Caco-2 (cell line): Measurements from ENCODE around the gene SYT7. TPM values are rescaled to one million over a fixed set of nuclear protein-coding genes. Genes with fewer than 3 reads are reported as not detected.
"Not testable (repeated sequence)": the region's sequence is repeated elsewhere in the genome, so short reads cannot be mapped to it uniquely, and the experiment has no call there.

Experiments used
- BruUV-seq: library from RNA; stranded (reverse); fragments of 400-500 nt; replicated peaks from 2 replicates; lab custom pipeline; 2021; lab: Mats Ljungman, UMichigan
- CTCF ChIA-PET: fragments of 300-600 bp; sonication (Branson Sonifier 250); formaldehyde crosslinking; loops from one replicate; lab custom pipeline; 2022; ENCODE audit warnings: antibody characterized with exemption; lab: Charles Lee
- POLR2A ChIA-PET: fragments of 300-600 bp; sonication (Branson Sonifier 250); formaldehyde crosslinking; loops from one replicate; lab custom pipeline; 2022; ENCODE audit warnings: antibody characterized with exemption; lab: Charles Lee
- DNase-seq, 2 experiments: peaks; one replicate each; pipeline versions ENCODE4 v3.0.0 to v3.0.0-alpha.2; 2020 to 2022
- H3K27me3 ChIP-seq: replicated peaks from 2 replicates; pipeline ENCODE4 v1.6.0; 2011; ENCODE audit warnings: low read length; ENCODE audit not compliant: control insufficient read depth, insufficient read depth
- H3K36me3 ChIP-seq: 2 replicates; pipeline ENCODE4 v1.5.1; 2011; ENCODE audit warnings: low read length; ENCODE audit not compliant: control insufficient read depth, insufficient read depth
- H3K4me1 ChIP-seq: fragments of 250-450 bp; sonication (Bioruptor Pico); 2 replicates; pipeline ENCODE4 v1.5.1; 2020; ENCODE audit warnings: mild to moderate bottlenecking
- H3K4me3 ChIP-seq: 2 replicates; pipeline ENCODE4 v1.5.1; 2011; ENCODE audit warnings: low read depth, mild to moderate bottlenecking, control low read depth, low read length
- H3K9me3 ChIP-seq: fragments of 250-450 bp; sonication (Bioruptor Pico); 2 replicates; pipeline ENCODE4 v1.5.1; 2020; ENCODE audit warnings: mild to moderate bottlenecking, moderate library complexity
- H3K27ac Mint-ChIP-seq: one replicate; pipeline ENCODE4 v1.8.0; 2022; ENCODE audit warnings: mixed read lengths; ENCODE audit not compliant: unreplicated experiment
- H3K27me3 Mint-ChIP-seq: one replicate; pipeline ENCODE4 v1.8.0; 2022; ENCODE audit warnings: mixed read lengths; ENCODE audit not compliant: insufficient read depth, unreplicated experiment
- H3K36me3 Mint-ChIP-seq: one replicate; pipeline ENCODE4 v1.8.0; 2022; ENCODE audit warnings: mild to moderate bottlenecking, mixed read lengths; ENCODE audit not compliant: insufficient read depth, unreplicated experiment
- H3K4me1 Mint-ChIP-seq: one replicate; pipeline ENCODE4 v1.8.0; 2022; ENCODE audit warnings: low read depth, mixed read lengths; ENCODE audit not compliant: unreplicated experiment
- H3K4me3 Mint-ChIP-seq: one replicate; pipeline ENCODE4 v1.8.0; 2022; ENCODE audit warnings: mild to moderate bottlenecking, moderate library complexity, mixed read lengths; ENCODE audit not compliant: unreplicated experiment
- H3K9me3 Mint-ChIP-seq: one replicate; pipeline ENCODE4 v1.8.0; 2022; ENCODE audit warnings: mixed read lengths; ENCODE audit not compliant: unreplicated experiment
- intact Hi-C: fragments of 100-400 bp; cut with micrococcal nuclease; formaldehyde crosslinking; loops from one replicate; pipeline ENCODE4 v1.10.0; 2022; ENCODE audit not compliant: unreplicated experiment
- total RNA-seq: library from RNA; stranded (reverse); gene quantifications from 2 replicates; pipeline ENCODE4 v1.2.3, GENCODE V29; 2022
- TF ChIP-seq, protein P1 (sequence below), 2 experiments: fragments of 200-600 bp in 1 of 2; IDR thresholded peaks; 1 replicate in 1 of 2; 2 replicates in 1 of 2; pipeline versions ENCODE4 v1.5.1 to v1.8.0; 2011 to 2022; ENCODE audit warnings: antibody characterized with exemption in 1 of 2, control low read depth in 1 of 2, inconsistent platforms in 1 of 2, low read depth in 1 of 2, low read length in 1 of 2, mild to moderate bottlenecking in 1 of 2, moderate library complexity in 1 of 2; ENCODE audit not compliant: insufficient read depth in 1 of 2, severe bottlenecking in 1 of 2, unreplicated experiment in 1 of 2

Gene SYT7
- total RNA-seq, 1 experiment from 2014 or later = 33.5 TPM

DNA sequence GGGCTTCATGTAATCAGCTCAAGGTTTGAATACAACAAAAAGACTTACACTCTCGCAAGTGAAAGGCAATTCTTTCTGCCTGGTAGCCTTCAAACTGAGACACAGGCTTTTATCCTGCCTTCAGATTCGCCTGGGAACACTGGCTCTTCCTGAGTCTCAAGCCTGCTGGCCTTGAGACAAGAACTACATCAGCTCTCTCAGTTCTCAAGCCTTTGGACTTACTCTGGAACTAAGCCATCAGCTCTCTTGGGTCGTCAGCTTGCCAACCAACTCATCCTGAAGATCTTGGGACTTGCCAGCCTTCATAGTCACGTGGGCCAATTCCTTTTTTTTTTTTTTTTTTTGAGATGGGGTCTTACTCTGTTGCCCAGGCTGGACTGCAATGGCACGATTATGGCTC, 108.0 kb downstream of the SYT7 start:
- BruUV-seq = no TSS peak
- H3K36me3 ChIP-seq = no peaks in the 10 kb centered on the region; the same call in 1 of the 2 replicates
- POLR2A ChIA-PET = interaction anchor here (0.7 kb wide), 1 partner anchor 117 kb away, joined by 5 read pairs; no protein-coding TSS in a partner anchor
- intact Hi-C loops = no loop called here
- H3K4me1 ChIP-seq = peaks cover 10% of the 10 kb centered on the region
- Mint-ChIP-seq H3K4me3 (no peak overlapping the region), H3K27ac (no peak overlapping the region), H3K36me3 (peaks cover 8% of the 10 kb centered on the region), H3K9me3 (no peaks in the 10 kb centered on the region), H3K27me3 (no peaks in the 10 kb centered on the region), H3K4me1 (no peaks in the 10 kb centered on the region)
- TF ChIP-seq, protein P1, sequence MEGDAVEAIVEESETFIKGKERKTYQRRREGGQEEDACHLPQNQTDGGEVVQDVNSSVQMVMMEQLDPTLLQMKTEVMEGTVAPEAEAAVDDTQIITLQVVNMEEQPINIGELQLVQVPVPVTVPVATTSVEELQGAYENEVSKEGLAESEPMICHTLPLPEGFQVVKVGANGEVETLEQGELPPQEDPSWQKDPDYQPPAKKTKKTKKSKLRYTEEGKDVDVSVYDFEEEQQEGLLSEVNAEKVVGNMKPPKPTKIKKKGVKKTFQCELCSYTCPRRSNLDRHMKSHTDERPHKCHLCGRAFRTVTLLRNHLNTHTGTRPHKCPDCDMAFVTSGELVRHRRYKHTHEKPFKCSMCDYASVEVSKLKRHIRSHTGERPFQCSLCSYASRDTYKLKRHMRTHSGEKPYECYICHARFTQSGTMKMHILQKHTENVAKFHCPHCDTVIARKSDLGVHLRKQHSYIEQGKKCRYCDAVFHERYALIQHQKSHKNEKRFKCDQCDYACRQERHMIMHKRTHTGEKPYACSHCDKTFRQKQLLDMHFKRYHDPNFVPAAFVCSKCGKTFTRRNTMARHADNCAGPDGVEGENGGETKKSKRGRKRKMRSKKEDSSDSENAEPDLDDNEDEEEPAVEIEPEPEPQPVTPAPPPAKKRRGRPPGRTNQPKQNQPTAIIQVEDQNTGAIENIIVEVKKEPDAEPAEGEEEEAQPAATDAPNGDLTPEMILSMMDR (IDR thresholded peaks at IDR 0.05; ENCODE audit: insufficient read depth in 1 of 2, low read depth in 1 of 2, low read length in 1 of 2, severe bottlenecking in 1 of 2, unreplicated experiment in 1 of 2) = no peak
- no peaks in the 10 kb centered on the region for H3K9me3 ChIP-seq
- DNase-seq = no peak
- CTCF ChIA-PET = interaction anchor here (1.0 to 1.5 kb wide), 3 partner anchors 16 to 44 kb away, joined by 3 to 9 read pairs (median 8); no protein-coding TSS in a partner anchor
- no peaks in the 10 kb centered on the region for H3K27me3 ChIP-seq
- H3K4me3 ChIP-seq = no peak overlapping the region

DNA sequence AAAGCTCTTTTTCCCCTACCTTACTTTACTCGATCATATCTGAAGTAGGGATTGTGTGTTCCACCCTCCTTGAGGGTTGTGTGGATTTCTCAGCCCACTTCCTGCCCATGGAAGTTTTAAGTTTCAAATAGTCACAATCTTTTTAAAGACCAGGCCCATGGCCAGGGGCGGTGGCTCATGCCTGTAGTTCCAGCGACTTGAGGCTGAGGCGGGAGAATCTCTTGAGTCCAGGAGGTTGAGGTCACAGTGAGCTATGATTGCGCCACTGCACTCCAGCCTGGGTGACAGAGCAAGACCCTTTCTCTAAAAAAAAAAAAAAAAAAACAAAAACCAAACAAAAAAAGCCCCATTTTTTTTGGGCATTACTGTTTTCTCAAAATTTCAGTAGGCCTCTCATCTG, 108.6 kb downstream of the SYT7 start:
- Histone ChIP-seq H3K4me3 (no peak overlapping the region), H3K9me3 (no peaks in the 10 kb centered on the region), H3K4me1 (peaks cover 4% of the 10 kb centered on the region), H3K36me3 (no peaks in the 10 kb centered on the region; the same call in 1 of the 2 replicates), H3K27me3 (no peaks in the 10 kb centered on the region)
- Mint-ChIP-seq H3K4me3 (no peak overlapping the region), H3K4me1 (no peaks in the 10 kb centered on the region), H3K27me3 (no peaks in the 10 kb centered on the region), H3K9me3 (no peaks in the 10 kb centered on the region), H3K36me3 (peaks cover 8% of the 10 kb centered on the region), H3K27ac (no peak overlapping the region)
- intact Hi-C loops = no loop called here
- ChIA-PET CTCF (interaction anchor here (0.6 to 1.5 kb wide), 3 partner anchors 17 to 72 kb away, joined by 3 to 9 read pairs (median 8); no protein-coding TSS in a partner anchor), POLR2A (no interaction called here)
- TF ChIP-seq, protein P1 (IDR thresholded peaks at IDR 0.05; ENCODE audit: insufficient read depth in 1 of 2, low read depth in 1 of 2, low read length in 1 of 2, severe bottlenecking in 1 of 2, unreplicated experiment in 1 of 2) = no peak
- no peak for DNase-seq
- BruUV-seq = no TSS peak

DNA sequence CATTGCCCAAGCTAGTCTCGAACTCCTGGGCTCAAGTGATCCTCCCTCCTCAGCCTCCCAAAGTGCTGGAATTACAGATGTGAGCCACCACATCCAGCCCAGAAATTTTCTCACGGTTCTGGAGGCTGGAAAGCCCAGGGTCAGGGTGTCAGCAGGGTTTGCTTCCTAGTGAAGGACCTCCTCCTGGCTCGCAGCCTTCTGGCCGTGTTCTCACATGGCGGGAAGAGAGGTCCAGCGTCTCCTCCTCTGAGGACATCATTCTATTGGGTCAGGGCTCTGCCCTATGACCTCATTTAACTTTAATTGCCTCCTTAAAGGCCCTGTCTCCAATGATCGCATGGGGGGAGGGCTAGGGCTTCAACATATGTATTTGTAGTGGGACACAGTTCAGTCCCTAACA, 112.9 kb downstream of the SYT7 start:
- POLR2A ChIA-PET = no interaction called here
- Mint-ChIP-seq H3K27me3 (no peaks in the 10 kb centered on the region), H3K4me1 (no peaks in the 10 kb centered on the region), H3K9me3 (no peaks in the 10 kb centered on the region), H3K4me3 (no peak overlapping the region), H3K36me3 (peaks cover 18% of the 10 kb centered on the region), H3K27ac (no peak overlapping the region)
- intact Hi-C loops = no loop called here
- H3K9me3 ChIP-seq = no peaks in the 10 kb centered on the region
- TF ChIP-seq, protein P1 (IDR thresholded peaks at IDR 0.05; ENCODE audit: insufficient read depth in 1 of 2, low read depth in 1 of 2, low read length in 1 of 2, severe bottlenecking in 1 of 2, unreplicated experiment in 1 of 2) = no peak
- H3K27me3 ChIP-seq = no peaks in the 10 kb centered on the region
- H3K36me3 ChIP-seq = no peaks in the 10 kb centered on the region; the same call in 1 of the 2 replicates
- no peak for DNase-seq
- no TSS peak for BruUV-seq
- no peaks in the 10 kb centered on the region for H3K4me1 ChIP-seq
- CTCF ChIA-PET = interaction anchor here (0.9 kb wide), 1 partner anchor 49 kb away, joined by 3 read pairs; no protein-coding TSS in a partner anchor
- no peak overlapping the region for H3K4me3 ChIP-seq

DNA sequence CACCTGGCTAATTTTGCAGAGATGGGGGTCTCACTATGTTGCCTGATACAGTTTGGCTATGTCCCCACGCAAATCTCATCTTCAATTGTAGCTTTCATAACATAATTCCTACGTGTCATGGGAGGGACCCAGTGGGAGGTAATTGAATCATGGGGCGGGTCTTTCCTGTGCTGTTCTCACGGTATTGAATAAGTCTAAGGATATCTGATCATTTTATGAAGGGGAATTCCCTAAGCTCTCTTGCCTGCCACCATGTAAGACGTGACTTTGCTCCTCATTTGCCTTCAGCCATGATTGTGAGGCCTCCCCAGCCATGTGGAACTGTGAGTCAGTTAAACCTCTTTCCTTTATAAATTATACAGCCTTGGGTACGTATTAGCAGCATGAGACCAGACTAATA, 113.3 kb downstream of the SYT7 start:
- POLR2A ChIA-PET, H3K36me3 ChIP-seq, H3K4me3 Mint-ChIP-seq, H3K27ac Mint-ChIP-seq, H3K4me3 ChIP-seq, H3K9me3 ChIP-seq, DNase-seq, BruUV-seq, H3K9me3 Mint-ChIP-seq, H3K27me3 ChIP-seq, CTCF ChIA-PET, H3K4me1 Mint-ChIP-seq, H3K4me1 ChIP-seq, intact Hi-C loops, H3K27me3 Mint-ChIP-seq: not testable (repeated sequence)
- H3K36me3 Mint-ChIP-seq = peaks cover 18% of the 10 kb centered on the region
